SIG-M5 treated with dmso at 0.1 percent for 504 hours (cell line): ENCODE results near the gene MAPK12.
A peak's percentile ranks its signal among the peaks of the same experiment; 100 is the strongest.
"Not testable (repeated sequence)": the region's sequence is repeated elsewhere in the genome, so short reads cannot be mapped to it uniquely, and the experiment has no call there.

ENCODE experiments used
- DNase-seq: peaks from one replicate; lab custom pipeline; 2025; ENCODE audit not compliant: unreplicated experiment; lab: John Stamatoyannopoulos, UW

Gene MAPK12

DNA sequence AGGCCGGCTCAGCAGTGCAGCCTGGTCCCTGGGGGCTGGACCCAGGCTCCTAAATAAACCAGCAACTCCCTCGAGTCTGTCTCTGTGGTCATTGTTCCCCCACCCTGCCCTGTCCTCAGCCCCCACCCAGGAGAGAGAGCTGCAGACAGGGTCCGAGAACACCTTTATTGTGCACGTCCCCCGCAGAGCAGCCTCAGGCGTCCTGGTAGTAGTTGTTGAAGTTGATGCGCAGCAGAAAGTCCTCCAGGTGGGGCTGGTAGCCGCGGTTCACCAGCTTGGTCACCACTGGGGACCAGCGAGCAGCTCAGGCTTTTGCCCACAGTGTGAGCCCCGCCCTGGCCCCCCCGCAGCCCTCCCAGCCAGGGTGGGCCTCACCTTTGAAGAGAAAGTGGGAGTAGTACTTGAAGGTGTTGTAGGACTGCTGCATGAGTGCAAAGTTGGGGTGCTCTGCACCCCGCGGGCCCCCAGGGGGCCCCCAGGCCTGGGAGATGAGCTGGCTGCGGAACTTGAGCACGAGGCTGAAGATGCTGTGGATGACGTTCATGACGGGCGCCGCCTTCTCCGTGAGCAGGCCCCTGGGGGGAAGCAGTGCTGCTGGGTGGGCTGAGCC, 43.8 kb downstream of the MAPK12 start:
- no peak for DNase-seq

DNA sequence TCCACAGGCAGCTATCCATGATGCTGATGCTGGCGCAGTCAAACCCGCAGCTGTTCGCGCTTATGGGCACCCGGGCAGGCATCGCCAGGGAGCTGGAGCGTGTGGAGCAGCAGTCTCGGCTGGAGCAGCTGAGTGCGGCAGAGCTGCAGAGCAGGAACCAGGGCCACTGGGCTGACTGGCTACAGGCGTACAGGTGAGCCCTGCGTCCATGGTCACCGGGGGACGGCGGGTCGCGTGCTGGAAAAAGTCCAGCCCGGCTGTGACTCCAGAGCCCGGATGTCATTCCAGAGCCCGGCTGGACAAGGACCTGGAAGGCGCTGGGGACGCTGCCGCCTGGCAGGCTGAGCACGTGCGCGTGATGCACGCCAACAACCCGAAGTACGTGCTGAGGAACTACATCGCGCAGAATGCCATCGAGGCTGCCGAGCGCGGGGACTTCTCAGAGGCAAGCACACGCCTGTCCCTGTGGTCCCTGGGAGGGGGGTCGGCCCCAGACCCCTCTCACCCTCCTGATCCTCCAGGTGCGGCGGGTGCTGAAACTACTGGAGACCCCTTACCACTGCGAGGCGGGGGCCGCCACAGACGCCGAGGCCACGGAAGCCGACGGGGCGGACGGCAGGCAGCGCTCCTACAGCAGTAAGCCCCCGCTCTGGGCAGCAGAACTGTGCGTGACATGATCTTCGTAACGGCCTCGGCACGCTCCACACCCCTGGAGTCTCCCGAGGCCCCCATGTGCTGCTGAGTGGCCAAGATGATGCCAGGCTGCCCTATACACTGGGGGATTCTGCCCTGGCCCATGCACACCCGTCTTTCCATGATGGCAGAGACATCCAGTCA, 44.6 kb downstream of the MAPK12 start:
- no peak for DNase-seq

DNA sequence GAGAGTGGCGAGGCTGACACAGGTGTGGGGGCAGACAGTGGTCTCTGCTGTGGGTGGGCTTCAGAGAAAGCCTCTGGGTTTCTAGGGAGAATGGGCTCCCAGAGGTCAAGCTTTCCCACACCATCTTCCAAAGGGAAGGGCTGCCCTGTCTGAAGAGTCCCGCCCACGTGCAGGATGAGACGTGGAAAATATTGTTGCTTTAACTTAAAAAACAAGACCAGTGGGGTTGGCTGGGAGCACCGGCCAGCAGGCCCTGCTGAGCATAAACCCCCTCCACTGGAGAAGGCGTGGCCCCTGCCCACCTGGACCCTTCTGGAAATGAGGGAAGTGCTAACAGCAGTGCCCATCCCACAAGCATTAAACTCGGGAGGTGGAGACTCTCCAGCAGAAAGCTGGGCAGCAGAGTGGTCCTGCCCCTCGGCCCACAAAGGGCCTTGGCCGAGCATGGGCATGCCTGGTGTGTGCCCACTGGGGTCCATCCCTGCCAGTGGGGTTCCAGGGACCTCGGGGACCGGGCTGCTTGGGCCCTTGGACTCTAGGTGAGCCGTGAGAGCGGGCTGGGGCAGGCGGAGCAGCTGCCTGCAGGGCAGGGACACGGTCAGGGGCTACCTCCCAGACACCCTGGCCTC, 45.3 kb downstream of the MAPK12 start:
- no peak for DNase-seq

DNA sequence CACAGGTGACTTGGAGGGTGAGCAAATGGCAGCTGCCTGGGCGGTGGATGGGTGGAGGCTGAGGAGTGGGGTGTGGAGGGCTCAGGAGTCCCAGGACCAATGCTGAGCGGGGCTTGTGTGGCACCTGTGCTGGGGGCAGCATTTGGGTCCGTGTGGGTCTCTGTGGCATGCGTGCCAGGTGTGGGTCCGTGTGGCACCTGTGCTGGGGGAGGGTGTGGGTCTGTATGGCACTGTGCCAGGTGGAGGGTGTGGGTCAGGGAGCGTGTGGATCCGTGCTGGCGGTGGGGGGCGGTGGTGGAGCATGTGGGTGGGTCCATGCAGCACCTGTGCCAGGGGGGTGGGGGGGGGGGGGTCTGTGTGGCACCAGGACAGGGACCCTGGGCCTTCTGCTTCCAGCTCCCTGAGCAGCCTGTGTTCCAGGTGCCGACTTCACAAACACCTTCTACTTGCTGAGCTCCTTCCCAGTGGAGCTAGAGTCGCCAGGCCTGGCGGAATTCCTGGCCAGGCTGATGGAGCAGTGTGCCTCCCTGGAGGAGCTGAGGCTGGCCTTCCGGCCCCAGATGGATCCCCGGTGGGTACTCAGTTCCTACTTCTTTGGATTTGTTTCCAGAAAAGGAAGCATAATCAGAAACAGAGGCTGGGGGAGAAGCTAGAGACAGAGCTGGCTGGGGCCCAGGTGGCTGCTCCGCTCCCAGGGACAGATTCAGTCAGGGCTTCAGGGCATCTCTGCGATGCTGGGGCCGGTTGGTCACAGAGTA, 46.0 kb downstream of the MAPK12 start:
- no peak for DNase-seq

DNA sequence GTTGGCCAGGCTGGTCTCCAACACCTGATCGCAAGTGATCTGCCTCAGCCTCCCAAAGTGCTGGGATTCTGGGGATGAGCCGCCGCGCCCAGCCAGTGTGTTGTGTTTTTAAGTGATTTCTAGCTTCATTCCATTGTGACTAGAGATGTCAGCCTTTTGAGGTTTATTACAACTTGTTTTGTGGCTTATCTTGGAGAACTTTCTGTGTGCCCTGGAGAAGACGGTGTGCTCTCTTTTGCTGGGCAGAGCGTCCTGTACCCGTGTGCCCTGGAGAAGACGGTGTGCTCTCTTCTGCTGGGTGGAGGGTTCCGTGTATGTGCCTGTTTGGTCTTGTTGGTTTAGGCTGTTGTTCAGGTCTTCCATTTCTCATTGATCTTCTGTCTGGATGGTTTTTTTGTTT, 48.2 kb downstream of the MAPK12 start:
- no peak for DNase-seq

DNA sequence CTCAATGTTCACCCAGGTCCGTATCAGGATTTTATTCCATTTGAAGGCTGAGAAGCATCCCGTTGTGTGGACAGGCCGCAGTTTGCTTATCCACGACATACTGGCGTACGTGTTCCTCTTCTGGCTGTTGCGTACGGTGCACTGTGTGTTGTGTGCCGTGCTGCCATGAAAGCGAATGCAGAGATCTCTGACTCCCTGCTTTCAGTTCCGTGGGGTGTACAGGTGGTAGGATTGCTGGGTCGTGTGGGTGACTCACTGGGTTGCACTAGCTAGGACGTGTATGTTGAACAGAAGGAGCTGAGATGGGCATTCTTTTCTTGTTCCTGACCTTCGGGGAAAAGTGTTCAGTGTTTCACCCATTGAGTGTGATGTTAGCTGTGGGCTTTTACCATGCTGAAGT, 50.3 kb downstream of the MAPK12 start:
- DNase-seq = no peak

DNA sequence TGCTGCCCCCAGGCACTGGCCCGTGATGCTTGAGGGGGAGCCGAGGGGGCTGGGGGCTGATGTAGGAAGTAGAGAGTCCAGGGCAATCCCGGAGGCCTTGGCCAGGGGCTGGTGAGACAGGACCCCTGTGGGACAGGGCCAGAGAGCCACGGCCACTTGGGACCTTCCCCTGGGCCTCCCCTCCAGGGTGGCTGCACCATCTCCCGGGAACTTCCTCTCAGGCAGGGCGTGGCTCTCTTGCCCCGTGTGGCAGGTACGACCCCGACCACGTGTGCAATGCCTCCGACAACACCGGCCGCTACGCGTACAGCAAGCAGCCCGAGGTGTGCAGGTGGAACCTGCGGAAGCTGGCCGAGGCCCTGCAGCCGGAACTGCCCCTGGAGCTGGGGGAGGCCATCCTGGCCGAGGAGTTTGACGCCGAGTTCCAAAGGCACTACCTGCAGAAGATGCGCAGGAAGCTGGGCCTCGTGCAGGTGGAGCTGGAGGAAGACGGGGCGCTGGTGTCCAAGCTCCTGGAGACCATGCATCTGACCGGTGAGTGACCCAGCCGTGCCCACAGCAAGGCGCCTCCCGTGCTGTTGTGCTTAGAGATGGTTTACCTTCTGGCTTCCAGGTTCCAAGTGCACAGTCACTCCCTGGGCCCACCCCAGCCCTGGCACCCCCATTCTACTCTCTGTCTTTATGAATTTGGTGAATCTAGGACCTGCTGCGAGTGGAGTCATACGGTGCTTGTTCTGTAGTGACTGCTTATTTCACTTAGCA, 50.9 kb downstream of the MAPK12 start:
- DNase-seq = no peak

DNA sequence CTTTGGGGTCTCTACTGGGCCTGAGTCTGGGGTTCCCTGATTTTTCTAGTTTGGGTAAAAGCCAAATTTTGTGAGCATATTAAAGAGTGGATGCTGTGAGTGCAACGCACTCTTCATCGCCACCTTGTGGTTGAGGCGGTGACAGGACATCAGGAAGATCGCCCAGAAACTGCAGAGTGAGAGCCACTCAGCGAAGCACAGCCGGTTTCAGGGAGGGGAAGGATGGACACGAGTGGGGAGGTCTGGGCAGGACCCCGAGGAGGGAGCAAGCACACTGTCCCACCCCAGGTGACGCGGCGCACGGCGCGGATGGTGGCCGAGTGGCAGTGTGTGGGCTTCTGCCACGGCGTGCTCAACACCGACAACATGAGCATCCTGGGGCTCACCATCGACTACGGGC, 51.6 kb downstream of the MAPK12 start:
- DNase-seq = peak; percentile 36

DNA sequence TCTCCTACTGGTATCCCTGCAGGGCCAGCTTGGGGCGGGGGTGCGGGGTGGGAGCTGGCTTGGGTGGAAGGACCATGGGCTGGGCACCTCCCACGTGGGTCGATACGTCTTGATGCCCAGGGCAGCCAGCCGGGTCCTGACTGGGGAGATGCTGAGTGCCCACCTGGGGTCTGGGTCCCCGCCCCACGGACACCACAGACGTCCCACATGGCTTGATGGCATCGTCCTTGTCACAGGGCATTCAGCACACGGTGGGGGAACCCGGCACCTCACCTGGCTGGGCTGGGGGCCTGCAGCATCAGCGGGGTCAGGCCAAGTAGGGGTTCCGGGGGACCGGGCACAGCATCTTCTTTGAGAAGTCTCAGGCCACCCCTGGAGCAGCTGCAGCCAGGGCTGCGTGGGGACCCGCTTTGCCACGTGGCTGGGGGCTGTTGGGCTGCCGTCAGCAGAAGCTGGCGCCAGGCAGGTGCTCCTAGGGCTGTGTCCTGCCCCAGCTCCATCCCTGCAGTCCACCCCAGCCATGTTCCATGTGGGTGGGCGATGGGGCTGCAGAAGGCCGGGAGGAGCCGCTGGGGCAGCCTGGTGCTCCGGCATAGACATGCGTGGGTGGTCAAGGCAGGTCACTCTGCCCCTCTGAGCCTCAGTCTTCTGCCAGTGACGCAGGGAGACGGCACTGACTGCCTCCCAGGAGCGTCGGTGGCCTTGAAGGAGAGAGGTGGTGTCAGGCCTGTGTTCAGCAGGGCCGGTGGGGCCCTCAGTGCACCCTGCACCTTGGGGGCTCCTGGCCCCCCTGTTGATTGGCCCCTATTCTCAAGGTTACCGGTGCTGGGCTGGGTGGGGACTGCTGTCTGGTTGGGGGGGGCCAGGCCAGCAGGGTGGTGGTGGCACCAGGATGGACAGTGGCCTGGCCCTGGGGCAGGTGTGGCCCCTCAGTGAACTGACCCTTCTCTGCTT, 52.3 kb downstream of the MAPK12 start:
- no peak for DNase-seq

DNA sequence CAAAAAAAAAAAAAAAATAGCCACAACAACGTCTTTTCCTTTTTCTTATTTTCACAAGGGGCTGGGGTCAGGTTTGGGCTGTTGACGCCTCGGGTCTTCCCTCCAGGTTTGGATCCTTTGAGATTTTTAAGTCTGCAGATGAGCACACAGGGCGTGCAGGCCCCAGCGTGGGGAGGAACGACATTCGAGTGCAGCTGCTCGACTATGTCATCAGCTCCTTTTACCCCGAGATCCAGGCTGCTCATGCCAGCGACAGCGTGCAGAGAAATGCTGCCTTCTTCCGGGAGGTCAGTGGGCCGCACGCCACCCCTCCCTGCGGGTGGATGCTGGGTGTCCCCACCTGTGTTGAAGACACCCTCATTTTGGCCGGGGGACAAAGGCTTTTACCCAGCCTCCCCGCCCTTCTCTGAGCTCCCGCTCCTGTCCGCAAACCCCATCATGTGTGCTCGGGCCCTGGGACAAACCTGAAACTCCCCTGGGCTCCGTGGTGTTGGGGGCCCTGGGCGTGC, 53.0 kb downstream of the MAPK12 start:
- no peak for DNase-seq

DNA sequence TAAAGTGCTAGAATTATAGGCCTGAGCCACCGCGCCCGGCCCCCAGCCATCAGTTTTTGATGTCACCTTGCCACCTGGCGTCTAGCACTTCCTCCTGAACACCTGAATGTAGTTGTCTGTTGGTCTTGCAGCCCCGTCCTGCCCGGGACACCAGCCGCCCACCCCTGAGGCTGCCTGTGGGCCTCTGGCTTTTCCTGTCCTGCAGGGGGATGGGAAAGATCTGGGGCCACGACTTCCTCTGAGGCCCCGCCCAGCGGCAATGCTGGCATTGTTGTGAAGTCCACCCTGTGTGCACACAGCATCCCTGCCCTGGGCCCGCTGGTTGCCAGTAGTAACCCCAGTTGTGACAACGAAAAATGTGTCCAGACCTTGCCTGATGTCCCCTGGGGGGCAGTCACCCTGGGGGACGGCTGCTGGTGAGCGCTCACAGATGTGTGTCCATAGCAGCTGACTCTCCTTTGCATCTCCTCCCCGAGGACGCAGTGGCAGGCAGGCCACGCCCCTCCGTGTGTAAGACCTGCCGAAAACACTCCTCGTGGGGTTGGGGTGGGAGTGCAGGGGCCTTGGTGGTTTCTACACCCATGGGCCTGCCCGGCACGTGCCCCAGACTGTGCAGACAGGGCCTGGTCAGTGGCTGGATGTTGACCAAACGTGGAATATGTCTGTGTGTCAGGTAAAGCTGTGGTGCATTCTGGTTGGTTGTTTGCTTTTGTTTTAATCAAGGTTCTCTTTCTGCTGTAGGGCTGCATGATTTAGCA, 53.9 kb downstream of the MAPK12 start:
- DNase-seq = no peak

DNA sequence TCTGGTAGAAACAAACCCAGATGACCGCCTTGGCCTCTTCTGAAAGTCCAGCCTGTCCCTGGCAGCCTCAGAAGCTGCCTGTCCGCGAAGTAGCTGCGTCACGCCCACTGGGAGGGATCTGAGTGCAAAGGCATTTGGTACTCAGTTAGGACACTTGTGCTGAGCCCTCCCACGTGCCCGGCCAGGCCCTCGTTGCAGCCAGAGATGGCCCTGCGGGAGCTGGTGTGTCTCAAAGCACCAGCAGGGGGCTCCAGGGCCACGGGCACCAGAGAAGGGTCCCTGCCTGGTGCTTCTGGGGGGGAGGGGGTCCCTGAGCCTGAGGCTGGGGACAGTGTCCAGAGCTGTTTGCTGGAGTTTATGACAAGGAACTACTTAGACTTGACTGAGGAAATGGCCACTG, 54.9 kb downstream of the MAPK12 start:
- no peak for DNase-seq

DNA sequence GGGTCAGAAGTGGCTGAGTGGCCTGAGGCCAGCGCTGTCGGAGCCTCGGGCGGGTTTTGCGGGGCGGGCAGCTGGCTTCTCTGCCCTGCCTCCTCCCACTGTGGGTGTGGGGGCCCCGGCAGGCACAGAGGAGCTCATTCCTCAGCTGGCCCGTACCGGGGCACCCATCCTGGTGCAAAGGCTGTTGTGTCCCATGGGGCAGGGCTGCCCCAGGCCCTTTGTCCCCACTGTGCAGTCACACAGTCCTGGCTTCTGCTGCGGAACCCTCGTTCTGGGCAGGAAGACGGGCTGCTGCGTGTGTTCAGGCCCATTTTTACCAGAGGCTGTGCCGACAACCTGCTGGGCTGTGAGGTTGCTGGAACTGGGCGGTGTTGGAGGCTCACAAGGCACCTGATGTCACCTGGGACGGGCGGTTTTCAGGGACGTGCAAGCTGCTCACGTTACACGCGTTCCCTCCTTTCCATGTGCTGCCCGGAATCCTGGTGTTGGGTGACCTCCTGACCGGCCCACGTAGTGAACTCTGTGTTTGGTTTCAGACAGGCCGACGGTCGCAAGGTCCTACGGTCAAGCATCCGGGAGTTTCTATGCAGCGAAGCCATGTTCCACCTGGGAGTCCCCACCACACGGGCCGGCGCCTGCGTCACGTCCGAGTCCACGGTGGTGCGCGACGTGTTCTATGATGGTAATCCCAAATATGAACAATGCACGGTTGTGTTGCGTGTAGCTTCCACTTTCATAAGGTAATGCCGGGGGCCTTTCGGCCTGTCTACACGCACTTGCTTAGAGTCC, 55.5 kb downstream of the MAPK12 start:
- no peak for DNase-seq

DNA sequence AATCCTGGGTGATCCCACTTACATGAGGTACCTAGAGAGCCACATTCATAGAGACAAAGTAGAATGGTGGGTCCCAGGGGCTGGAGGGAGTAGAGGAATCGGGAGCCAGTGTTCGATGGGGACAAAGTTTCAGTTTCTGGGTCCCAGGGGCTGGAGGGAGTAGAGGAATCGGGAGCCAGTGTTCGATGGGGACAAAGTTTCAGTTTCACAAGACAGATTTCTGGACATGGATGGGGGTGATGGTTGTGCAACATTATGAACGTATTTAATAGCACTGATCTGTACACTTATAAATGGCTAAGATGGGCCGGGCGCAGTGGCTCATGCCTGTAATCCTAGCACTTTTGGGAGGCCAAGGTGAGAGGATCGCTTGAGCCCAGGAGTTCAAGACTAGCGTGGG, 56.5 kb downstream of the MAPK12 start:
- not testable (repeated sequence) for DNase-seq

DNA sequence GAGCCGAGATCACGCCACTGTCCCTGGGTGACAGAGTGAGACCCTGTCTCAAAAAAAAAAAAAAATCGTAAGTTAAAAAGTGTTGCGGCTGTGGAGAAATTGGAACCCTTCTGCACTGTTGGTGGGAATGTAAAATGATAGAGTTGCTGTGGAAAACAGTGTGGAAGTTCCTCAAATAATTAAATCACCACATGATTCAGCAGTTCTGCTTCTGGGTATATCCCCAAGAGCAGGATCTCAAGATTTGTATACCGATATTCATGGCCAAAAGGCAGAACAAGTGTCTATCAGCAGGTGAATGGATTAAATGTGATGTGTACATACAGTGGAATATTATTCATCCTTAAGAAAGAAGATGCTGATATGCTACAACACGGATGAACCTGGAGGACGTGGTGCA, 56.9 kb downstream of the MAPK12 start:
- no peak for DNase-seq

DNA sequence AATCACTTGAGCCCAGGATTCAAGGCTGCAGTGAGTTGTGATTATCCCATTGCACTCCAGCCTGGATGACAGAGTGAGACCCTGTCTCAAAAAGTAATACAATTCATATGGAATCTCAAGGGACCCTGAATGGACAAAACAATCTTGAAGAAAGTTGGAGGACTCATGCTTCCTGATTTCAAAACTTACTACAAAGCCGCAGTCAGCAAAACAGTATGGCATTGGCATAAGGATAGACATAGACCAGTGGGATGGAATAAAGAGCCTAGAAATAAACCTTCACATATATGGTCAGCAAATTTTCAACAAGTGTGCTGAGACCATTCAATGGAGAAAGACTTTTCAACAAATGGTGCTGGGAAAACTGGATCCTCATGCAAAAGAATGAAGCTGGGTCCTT, 58.2 kb downstream of the MAPK12 start:
- DNase-seq = no peak
